GM21381 (cell line): ENCODE data around the gene DCP1B.
"Not testable (repeated sequence)": the region's sequence is repeated elsewhere in the genome, so short reads cannot be mapped to it uniquely, and the experiment has no call there.

ENCODE experiments used
- ATAC-seq: cut with Tn5 transposase; IDR thresholded peaks from one replicate; pipeline ENCODE4 v1.9.1; 2021; ENCODE audit warnings: mild to moderate bottlenecking, moderate library complexity; ENCODE audit not compliant: unreplicated experiment

Gene DCP1B

DNA sequence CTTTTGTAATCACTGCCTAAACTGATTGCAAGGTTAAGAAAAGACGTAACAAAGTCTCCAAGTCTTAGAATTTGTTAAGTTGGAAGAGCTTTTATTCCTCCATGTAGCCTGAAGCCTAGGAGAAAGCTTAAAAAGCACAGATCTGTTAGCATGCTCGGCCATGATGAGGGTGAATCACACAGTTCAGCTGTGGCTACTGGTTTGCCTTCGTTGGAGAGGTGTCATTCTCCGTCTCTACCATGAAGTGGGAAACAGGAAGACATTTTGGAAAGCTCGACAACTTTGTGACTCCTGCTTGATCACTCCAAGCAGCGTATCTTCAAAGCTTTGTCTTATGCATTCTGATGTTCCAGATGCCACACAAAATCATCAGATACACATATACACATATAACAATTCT lies 27.1 kb downstream of the DCP1B start:
- ATAC-seq: no peak

DNA sequence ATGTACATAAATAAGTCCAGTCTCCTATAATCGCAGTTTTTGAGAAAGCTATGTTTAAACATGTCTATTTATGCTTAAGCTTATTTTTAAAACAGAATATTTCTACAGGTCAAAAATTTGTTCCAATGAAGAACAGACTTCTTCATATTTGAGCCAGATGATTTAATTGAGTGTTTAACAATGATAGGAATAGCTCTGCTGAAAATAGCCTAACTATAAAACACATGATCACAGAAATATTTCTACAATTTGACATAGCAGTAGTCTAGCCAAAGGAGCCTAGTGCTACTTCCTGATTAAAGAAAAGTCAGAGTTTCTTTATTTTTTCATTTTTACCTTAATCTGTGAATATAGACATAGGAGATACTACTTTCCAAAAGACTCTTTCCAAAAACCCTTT lies 29.4 kb downstream of the DCP1B start:
- no peak for ATAC-seq

DNA sequence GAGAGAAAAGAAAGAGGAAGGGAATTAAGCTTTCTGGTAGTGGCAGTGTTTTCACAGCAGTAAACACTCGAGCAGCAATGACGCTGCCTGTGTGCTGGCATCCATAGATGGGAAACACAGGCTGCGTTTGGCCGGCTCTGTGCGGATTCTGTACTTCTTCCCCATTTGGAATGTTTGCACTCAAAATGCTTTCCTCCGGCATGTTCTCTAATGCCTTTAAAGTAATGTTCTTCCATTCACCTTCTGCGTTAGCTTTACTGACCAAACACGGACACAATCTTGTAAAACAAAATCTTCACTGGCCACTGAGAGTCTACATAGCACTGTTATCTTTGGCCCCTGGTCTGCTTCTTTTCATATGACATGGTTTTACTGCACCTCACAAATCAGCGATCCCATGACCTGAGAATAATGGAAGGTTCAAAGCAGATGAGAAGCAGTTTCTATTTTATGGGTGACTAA lies 31.4 kb downstream of the DCP1B start:
- no peak for ATAC-seq

DNA sequence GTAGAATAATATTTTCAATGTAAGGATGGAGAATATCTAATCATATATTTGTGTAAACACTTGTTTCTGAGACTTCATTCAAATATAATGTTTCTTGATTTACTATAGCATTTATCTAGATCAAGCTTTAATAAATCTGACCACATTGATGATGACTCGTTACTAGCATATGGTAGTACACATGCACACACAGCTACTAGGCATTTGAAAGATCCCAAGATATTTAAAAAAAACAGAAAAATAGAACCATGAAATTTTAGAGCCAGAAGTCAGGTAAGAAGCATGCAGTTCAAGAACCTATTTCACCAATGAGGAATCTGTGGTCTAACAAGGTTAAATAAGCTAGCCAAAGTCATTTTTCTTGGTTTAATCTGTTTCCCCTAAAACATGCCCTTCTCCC lies 32.0 kb downstream of the DCP1B start:
- ATAC-seq: no peak

DNA sequence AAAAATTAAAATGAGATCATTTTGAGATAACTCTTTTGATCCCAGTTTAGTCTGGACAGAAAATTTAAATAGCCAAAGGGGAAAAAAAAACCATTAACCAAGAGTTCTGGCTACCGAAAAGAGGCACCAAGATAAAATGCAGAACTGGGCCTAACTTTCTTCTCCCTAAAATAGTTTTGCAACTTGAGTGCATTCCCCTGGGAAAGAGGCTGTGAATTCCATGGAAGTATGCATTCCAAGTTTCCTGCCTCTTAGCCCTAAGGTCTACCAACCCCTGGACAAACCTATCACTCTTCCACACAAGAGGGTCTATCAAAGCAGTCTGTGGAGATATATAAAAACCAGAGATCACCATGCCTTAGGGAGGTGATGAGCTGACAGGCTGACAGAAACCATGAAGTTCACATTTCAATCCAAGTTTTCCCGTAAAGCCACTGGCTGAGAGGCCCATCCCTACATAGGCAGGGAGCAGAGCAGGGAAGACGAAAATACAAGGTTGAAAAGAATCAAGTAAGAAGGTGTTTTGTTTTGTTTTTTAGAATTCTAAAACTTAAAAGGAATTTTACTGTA lies 33.8 kb downstream of the DCP1B start:
- ATAC-seq: no peak

DNA sequence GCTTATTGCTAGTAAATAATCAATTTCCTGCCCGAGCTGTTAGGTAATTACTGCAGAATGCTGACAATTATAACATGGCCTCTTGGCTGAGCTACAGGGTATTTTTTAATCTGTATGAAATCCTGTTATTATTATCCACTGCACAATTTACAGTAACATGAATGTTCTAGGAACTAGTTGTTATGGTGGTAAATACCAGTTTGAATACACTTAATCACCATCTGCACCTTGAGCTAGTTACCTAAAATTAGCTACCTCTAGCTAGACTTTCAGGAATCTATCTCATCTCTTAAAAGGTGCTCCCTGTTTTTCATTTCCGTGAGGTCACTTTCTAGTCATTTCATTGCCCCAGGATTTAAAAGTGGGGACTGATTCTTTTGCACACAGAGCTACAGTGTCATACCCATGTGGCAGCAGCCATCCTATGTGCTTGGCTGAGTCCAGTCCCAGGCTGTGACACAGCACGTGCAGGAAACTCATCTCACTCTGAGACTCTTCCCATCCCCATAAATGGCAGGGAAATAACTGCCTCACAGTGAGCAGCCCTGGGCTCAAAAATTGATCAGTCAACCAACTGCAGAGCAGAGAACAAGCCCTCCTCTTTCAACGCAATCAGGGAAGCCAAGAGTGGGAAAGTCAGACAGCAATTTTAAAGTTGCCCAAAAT lies 37.6 kb downstream of the DCP1B start:
- ATAC-seq: no peak

DNA sequence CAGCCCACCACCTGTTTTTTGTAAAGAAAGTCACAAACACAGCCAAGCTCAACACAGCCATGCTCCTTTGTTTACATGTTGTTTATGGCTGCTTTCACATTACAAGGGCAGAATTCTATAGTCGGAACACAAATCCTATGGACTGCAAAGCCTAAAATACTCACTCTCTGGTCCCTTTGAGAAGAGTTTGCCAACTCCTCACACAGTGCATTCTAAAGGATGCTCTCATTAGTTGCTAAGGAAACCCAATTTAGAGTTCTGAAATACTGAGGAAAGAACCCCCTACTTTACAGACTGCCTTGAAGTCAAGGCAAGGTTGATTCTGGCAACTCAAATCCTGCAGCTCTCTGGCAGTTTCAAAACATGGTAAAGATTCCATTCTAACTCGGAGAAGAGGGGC lies 38.3 kb downstream of the DCP1B start:
- no peak for ATAC-seq

DNA sequence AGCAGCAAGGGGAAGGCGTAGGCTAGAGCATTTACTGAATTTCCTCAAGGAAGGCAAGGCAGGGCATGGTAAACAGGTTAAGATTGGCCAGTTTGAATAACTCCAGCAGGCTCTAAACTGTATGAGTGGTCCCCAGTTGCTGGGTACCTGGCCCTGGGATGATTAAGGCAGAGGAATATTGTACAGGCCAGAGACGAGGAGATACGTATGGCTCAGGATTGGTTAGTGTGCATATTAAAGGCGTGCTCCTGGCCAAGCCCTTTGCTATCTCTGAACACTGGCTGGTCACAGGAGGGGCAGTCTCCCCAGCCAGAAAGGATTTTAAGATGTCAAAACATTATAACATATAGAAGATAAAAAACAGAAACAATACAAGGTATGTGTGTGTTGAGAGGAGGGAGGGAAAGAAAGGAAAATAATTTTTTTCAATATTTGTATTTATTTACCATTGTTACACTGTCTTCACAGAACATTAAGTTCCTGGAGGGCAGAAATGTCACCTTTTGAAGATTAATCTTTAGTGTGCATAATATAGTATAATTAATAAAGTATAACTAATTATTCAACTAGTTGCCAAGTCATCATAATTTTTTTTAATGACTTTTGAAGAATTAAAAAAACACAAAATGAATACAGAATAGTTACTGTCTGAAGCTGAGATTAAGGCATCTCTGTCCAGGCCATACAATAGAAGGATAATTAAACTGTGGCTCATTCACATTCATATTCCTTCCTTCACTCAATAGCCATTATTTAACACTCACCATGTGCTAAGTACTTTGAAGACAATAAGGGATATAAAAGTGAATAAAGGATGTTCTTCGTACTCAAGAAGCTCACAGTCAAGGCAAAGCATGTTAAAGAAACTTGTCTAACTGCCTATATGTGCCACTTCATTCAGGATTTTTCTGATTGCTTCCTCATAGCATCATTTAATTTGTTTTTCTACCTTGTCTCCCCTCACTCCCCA lies 41.9 kb downstream of the DCP1B start:
- ATAC-seq: no peak

DNA sequence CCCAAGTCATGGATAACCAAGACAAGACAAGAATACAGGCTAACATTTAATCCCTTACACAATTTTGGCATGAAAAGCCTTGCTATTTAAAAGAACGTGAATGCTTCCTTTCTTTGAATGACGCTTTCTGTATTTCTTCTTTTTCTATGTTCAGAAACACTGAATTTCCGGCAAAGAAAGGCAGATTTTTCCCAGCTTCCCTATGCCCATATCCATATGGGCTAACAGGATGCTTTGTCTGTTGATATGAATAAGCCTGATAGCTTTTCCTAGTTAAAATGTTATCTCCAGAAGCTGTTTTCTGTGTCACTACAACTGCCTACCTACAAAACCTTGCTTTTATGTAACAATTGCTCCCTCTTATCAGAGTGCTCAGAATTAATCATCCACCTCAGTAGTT lies 47.5 kb downstream of the DCP1B start:
- ATAC-seq: no peak

DNA sequence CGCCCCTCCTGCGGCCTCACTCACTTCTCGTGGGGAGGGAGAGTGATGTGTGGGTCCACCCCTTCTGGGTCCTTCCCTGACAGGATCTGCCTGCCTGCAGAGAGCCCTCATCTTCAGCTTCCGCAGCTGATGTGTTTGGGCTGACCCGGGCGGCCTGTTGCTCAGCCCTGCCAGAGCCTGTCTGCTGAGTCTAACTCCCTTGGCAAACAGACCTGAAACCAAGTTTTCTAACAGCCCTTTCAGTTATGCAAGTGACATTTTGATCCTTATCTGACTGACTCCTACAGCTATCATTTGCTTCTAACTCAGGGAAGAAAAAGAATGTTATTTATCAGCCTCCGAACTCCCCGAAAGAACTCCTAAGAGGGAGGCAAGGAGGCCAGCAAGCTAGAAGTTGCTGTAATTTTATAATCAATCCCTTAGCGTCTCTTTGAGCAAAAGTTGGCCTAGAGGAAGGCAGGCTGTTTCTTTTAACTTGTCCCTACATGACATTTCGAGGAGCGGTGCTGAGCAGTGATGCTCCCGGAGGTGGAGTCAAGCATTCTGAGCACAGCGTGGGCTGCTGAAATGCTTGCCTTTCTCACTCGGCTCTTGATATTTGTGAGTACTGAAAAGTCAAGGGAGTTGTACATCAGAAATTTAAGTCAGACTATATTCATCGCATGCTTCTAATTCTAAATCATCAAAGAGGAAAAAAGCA lies 54.3 kb downstream of the DCP1B start:
- ATAC-seq: no peak

DNA sequence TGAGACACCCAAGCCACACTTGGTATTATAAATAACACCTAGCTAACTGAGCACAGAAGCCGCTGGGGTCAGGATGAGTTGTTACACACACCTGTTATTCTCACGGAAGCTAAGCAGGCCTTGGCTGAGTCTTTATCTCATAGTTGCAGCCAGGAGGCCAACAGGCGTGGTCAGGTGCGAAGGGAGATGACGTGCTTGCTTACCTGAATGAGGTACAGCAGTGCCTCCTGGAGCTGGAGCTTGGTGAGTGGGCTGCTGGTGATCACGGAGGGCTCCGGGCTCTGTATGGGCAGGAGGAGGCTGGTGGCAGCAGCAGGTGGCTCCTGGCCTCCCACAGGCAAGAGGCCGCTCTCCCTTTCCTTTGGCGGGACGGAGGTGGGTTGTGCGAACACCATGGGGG lies 55.4 kb downstream of the DCP1B start:
- no peak for ATAC-seq

DNA sequence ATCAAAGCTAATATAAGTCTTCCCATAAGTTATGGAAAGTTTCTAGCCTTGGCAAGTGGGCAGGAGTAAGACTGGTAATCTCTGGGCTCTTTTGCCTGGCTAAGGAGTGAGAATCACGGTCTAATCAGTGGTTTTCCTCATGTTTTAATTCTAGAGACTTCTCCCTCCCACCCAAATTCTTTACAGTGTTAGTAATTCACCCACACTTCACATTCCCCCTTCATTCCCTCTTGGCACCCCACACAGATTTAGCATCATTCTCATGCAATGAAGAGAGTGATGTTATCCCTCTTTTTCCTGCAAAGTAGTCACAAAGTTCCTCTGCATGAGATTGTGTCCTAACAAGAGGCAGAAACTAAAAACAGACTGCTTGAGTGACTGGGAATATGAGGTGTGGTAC lies 57.2 kb downstream of the DCP1B start:
- no peak for ATAC-seq

DNA sequence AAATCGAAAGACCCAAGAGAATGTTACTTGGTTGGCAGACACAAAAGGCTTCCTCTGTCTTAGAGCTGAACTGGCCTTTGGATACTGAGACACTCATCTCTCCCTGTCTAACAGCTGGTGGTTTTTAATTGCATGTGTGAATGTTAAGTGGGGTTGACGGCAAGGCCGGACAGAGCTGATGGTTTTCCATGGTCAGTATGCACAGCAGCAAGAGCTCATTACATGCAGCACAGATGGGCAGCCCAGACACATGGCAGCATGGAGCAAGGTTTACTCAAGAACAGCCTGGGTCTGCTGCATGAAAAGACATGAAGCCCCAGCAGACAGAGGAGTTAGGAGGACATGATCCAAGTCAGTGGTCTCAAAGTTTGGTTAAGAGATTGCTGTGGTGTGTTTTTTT lies 58.0 kb downstream of the DCP1B start:
- ATAC-seq: no peak

DNA sequence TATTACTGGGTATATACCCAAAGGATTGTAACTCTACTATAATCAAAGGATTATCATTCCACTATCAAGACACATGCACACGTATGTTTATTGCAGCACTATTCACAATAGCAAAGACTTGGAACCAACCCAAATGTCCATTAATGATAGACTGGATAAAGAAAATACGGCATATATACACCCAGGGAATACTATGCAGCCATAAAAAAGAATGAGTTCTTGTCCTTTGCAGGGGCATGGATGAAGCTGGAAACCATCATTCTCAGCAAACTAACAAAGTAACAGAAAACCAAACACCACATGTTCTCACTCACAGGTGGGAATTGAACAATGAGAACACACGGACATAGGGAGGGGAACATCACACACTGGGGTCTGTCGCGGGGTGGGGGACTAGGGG lies 58.8 kb downstream of the DCP1B start:
- not testable (repeated sequence) for ATAC-seq

DNA sequence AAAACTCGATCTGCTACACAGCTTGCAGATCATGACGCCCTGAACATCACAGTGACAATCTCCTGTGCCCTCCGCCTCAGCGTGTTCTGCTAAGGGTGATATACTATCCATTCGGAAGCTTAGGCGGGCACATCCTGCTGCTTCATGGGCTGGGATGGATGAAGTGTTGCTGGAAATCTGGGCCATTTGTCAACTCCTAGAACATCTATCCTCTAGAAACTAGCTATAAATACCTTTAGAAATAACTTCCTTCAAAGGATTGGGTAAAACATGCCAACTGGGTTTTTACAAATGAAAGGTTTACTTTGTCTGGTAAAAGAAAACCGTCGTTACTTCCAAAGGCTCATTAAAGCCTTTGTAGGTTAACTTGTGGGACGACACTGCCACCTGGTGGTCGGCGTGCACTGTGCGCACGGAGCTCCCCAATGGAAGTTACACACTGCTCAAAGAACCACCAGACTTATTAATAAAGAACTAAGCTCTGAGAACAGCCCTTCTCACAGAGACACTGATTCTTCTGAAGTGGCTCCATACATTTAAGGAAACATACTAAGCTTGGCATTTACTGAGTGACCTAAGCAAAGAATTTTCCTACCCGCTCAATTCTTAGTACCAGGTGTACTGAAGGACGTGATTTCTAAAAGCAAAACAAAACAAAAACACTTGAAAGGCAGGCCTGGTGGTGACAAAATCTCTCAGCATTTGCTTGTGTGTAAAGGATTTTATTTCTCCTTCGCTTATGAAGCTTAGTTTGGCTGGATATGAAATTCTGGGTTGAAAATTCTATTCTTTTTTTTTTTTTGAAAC lies 64.3 kb downstream of the DCP1B start:
- ATAC-seq: no peak

DNA sequence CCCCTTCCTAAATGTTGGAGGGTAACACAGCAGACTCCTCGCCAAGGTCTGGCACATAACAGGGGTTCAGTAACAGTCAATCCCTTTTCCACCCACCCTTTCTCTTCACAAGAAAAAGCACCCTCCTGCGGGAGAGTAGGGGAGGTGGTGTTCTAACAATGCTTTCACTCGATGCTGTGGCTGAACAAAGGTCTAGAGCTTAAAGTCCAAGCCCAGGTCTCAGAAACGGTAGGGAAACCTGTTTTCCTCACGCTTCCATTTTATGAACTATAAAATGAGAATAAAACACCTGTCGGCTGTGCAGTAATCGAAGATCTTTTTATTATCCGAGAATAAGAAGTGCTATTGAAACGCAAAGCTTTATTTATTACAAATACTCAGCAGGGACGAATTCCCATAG lies 64.9 kb downstream of the DCP1B start:
- ATAC-seq: no peak

DNA sequence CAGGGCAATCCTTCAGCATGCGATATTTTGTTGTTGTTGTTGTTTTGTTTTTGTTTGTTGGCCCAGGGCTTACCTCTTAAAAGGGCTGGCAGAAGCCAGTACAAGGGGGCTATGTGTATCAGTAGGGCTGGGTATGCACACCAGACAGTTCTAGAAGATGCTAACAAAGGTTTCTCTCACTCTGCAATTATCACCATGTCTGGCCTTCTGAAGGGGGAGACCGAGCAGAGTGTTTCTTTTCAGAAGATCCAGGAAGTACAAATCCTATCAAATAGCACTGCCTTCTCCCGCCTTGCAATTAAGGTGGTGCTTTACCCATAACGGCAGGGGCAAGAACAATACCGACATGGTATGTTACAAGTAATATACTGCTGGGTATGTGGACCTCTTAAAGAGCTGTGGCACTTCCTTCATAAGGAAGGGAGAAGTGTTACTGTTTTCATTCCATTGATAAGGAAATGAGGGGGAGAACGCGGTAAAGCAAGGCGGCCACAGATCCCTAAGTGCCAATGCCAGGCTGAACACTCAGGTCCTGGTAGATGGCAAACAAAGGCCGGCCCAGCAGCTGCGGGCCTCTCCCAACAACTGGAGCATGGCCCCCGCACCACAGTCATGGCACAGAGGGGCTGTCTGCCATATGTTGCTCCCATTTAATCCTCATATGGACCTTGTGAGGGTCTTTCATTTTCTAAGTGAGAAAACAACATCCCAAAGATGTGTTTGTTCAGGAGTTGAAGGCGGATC lies 66.6 kb downstream of the DCP1B start:
- ATAC-seq: no peak

DNA sequence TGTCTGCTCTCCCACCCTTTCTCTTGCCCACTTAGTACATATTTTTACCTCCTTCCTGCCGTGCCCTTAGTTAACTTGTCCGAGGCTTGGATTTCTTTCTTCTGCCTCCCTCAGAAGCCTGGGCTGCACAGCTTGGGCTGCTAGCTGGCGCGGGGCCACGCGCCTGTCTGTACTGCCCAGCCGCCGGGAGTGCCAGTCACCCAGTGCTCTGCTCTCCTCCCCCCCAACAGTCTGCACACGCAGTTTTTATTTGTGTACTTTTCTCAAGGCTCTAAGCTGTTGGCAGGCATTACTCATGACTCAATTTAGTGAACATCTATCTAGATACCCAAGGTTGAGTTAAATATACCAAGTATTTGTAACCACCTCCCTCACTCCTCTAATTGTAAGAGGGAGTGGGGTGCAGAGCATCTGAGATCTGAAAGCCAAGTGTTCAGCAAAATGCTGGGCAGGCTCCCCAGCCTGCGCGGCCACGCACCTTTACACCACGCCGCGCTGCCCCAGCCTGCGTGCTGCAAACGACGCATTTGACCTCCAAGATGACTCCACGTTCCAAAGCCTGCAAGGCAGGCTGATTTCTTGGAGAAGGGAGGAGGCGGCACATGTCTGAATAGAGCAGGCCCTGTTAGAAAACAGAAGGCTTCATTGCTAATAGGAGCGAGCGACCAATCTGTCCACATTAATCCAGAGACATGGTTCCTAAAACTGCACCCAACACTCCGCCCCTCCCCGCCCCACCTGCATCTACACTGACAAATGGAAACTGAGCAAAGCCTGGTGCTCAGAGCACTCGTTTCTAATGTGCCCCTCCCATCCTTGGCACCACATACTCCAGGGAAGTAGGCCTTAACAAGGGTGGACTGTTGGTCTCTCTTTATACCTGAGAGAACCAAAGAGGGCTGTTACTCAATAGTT lies 67.6 kb downstream of the DCP1B start:
- ATAC-seq: no peak
